ENCODE results near the gene OLFM2.

OLFM2 gene

GRCh38 chr19:9910625-9911024 is 25.7 kb downstream of the OLFM2 start:
- no peak for DNase-seq (ENCODE audit: low read depth in 2 of 2, low spot score in 1 of 2)

GRCh38 chr19:9909251-9909650 is 27.1 kb downstream of the OLFM2 start:
- DNase-seq (ENCODE audit: low read depth in 2 of 2, low spot score in 1 of 2), result no peak

GRCh38 chr19:9906475-9907087 is 29.7 kb downstream of the OLFM2 start:
- DNase-seq (ENCODE audit: low read depth in 2 of 2, low spot score in 1 of 2), result no peak

GRCh38 chr19:9903336-9903735 is 33.0 kb downstream of the OLFM2 start:
- no peak for DNase-seq (ENCODE audit: low read depth in 2 of 2, low spot score in 1 of 2)

GRCh38 chr19:9901642-9902041 is 34.7 kb downstream of the OLFM2 start:
- no peak for DNase-seq (ENCODE audit: low read depth in 2 of 2, low spot score in 1 of 2)

- no peak for DNase-seq (ENCODE audit: low read depth in 2 of 2, low spot score in 1 of 2)
Measured at GRCh38 chr19:9901020-9901419, 35.3 kb downstream of the OLFM2 start.

- no peak for DNase-seq (ENCODE audit: low read depth in 2 of 2, low spot score in 1 of 2)
Measured at GRCh38 chr19:9891609-9892373, 44.5 kb downstream of the OLFM2 start.

- DNase-seq (ENCODE audit: low read depth in 2 of 2, low spot score in 1 of 2), result no peak
Measured at GRCh38 chr19:9885077-9885552, 51.2 kb downstream of the OLFM2 start.

GRCh38 chr19:9883764-9884163 is 52.6 kb downstream of the OLFM2 start:
- no peak for DNase-seq (ENCODE audit: low read depth in 2 of 2, low spot score in 1 of 2)

GRCh38 chr19:9883231-9883758 is 53.0 kb downstream of the OLFM2 start:
- no peak for DNase-seq (ENCODE audit: low read depth in 2 of 2, low spot score in 1 of 2)

- DNase-seq (ENCODE audit: low read depth in 2 of 2, low spot score in 1 of 2), result no peak
Measured at GRCh38 chr19:9881720-9882119, 54.6 kb downstream of the OLFM2 start.

GRCh38 chr19:9878511-9879196 is 57.7 kb downstream of the OLFM2 start:
- no peak for DNase-seq (ENCODE audit: low read depth in 2 of 2, low spot score in 1 of 2)

- DNase-seq (ENCODE audit: low read depth in 2 of 2, low spot score in 1 of 2), result no peak
Measured at GRCh38 chr19:9877780-9878510, 58.4 kb downstream of the OLFM2 start.

- no peak for DNase-seq (ENCODE audit: low read depth in 2 of 2, low spot score in 1 of 2)
Measured at GRCh38 chr19:9875796-9876195, 60.5 kb downstream of the OLFM2 start.

GRCh38 chr19:9875031-9875627 is 61.2 kb downstream of the OLFM2 start:
- no peak for DNase-seq (ENCODE audit: low read depth in 2 of 2, low spot score in 1 of 2)

GRCh38 chr19:9872618-9873242 is 63.6 kb downstream of the OLFM2 start:
- no peak for DNase-seq (ENCODE audit: low read depth in 2 of 2, low spot score in 1 of 2)

GRCh38 chr19:9871626-9872338 is 64.5 kb downstream of the OLFM2 start:
- DNase-seq (ENCODE audit: low read depth in 2 of 2, low spot score in 1 of 2), result no peak

- DNase-seq (ENCODE audit: low read depth in 2 of 2, low spot score in 1 of 2), result no peak
Measured at GRCh38 chr19:9868983-9869617, 67.2 kb downstream of the OLFM2 start.

All from stimulated activated CD8-positive, alpha-beta memory T cell treated with anti-CD3 and anti-CD28 coated beads, Interleukin-4, amount 100 ng/mL, for 1 hour (primary cell).